Activated T-helper 2 cell treated with anti-CD3 and anti-CD28 coated beads, Interferon-gamma antibody, Interleukin-2, Interleukin-4, amounts not matched to agents 10 μg/mL and 5 μg/mL and 100 μg/mL, durations not matched to agents 14 hours and 24 hours and 36 hours (primary cell): Measurements from ENCODE around the gene ZNF185. TPM values are rescaled to one million over a fixed set of nuclear protein-coding genes. Genes with fewer than 3 reads are reported as not detected.
"Not testable (repeated sequence)": the region's sequence is repeated elsewhere in the genome, so short reads cannot be mapped to it uniquely, and the experiment has no call there.

ENCODE experiments used
- DNase-seq: peaks from one replicate; pipeline ENCODE4 v3.0.0; 2021; ENCODE audit warnings: low spot score
- H3K27ac Mint-ChIP-seq: one replicate; pipeline ENCODE4 v1.8.0; 2021; ENCODE audit warnings: mixed read lengths
- H3K27me3 Mint-ChIP-seq: one replicate; pipeline ENCODE4 v1.8.0; 2021; ENCODE audit warnings: low read depth, mixed read lengths
- H3K36me3 Mint-ChIP-seq: one replicate; pipeline ENCODE4 v1.8.0; 2021; ENCODE audit warnings: low read depth, mixed read lengths
- H3K4me1 Mint-ChIP-seq: one replicate; pipeline ENCODE4 v1.8.0; 2021; ENCODE audit warnings: low read depth, mixed read lengths
- H3K4me3 Mint-ChIP-seq: one replicate; pipeline ENCODE4 v1.8.0; 2021; ENCODE audit warnings: low read depth, mild to moderate bottlenecking, moderate library complexity, mixed read lengths
- H3K9me3 Mint-ChIP-seq: one replicate; pipeline ENCODE4 v1.8.0; 2021; ENCODE audit warnings: mixed read lengths
- intact Hi-C: fragments of 100-400 bp; cut with micrococcal nuclease; formaldehyde crosslinking; loops from one replicate; pipeline ENCODE4 v1.15.1; 2023
- total RNA-seq: library from RNA; stranded (reverse); gene quantifications from 2 replicates; pipeline ENCODE4 v1.2.3, GENCODE V29; 2022

ZNF185 gene
- total RNA-seq, 1 donor from 2014 or later, result 0.68 TPM

- H3K27ac Mint-ChIP-seq, result no peak overlapping the region
- no peak overlapping the region for H3K4me3 Mint-ChIP-seq
- peaks cover 18% of the 10 kb centered on the region for H3K27me3 Mint-ChIP-seq
- no peaks in the 10 kb centered on the region for H3K4me1 Mint-ChIP-seq
- H3K36me3 Mint-ChIP-seq, result no peaks in the 10 kb centered on the region
- no peak for DNase-seq
- intact Hi-C loops, result no loop called here
- no peaks in the 10 kb centered on the region for H3K9me3 Mint-ChIP-seq
These were observed 2.2 kb downstream of the ZNF185 start for GRCh38 chrX:152899874-152900719.

DNA sequence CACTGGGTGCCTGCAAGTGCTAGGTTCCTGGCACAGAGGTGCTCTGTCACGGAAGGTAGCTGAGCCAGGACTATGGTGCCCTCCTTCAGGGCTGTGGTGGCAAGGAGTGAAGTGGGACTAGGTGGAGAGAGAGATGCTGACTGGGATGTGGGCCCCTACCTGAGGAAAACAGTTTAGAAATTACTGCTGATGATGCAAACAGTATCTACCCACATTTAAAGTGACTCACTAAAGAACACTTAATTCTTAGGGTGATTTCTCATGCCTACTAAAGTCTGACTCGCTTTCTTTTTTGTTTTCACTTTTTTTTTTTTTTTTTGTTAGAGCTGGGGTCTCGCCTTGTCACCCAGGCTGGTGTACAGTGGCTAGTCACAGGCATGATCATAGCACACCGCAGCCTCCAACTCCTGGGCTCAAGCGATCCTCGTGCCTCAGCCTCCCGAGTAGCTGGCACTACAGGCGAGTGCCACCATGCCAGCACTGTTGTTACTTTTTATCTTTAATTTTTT is 3.1 kb downstream of the ZNF185 start:
- Mint-ChIP-seq H3K36me3 (no peaks in the 10 kb centered on the region), H3K9me3 (no peaks in the 10 kb centered on the region), H3K27me3 (peaks cover 17% of the 10 kb centered on the region), H3K27ac (no peak overlapping the region), H3K4me3 (no peak overlapping the region), H3K4me1 (no peaks in the 10 kb centered on the region)
- DNase-seq, result no peak
- intact Hi-C loops, result no loop called here

DNA sequence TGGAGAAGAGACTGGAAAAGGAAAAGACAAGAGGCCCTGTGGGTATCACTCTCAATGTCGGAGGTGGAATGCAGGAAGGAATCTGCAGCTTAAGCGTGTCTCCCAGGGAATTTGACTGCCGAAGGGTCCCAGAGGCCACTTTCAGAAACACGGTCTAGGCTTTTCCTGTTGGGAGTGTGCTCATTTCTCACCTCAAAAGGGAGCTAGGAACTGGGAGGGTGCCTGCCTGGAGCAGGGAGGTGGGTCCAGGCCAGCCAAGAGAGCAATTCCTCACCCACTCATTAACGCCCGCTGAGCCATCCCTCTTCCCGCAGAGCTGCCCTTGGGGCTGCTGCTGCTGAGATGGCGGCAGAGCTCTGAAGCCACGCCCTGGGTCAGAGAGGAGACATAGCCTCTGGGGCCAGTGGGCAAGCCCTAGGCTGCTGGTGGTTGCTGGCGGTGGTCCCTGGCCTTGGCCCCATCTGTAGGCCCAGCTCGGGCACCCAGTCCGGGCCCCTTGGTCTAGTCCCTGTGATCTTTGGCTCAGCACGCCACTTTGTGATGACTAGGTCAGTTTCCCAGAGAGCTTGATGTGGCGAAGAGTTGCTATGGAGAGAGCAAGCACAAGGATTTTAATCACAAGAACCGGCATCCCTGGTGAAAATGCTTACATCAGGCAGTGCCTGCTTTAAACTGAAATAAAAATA is 4.1 kb downstream of the ZNF185 start:
- intact Hi-C loops, result no loop called here
- DNase-seq, result no peak
- Mint-ChIP-seq H3K4me1 (no peaks in the 10 kb centered on the region), H3K4me3 (no peak overlapping the region), H3K9me3 (no peaks in the 10 kb centered on the region), H3K27ac (no peak overlapping the region), H3K36me3 (no peaks in the 10 kb centered on the region), H3K27me3 (peaks cover 8% of the 10 kb centered on the region)

DNA sequence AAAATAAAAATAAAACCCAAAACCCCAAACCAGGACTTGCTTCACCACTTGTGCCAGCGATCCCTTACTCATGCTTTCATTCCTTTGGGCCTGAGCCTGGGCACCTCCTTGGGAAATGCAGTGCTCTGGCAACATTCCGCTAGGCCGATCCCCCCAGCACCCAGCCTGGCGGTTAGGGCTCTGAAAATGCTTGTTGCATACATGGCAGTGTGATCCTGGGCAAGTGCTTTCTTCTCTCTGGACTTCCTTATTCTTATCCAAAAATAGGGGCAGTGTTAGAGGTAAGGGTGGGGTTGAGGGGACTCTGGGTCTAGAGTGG is 4.6 kb downstream of the ZNF185 start:
- peaks cover 8% of the 10 kb centered on the region for H3K27me3 Mint-ChIP-seq
- H3K36me3 Mint-ChIP-seq, result no peaks in the 10 kb centered on the region
- H3K4me3 Mint-ChIP-seq, result no peak overlapping the region
- H3K27ac Mint-ChIP-seq, result no peak overlapping the region
- H3K9me3 Mint-ChIP-seq, result no peaks in the 10 kb centered on the region
- DNase-seq, result no peak
- no peaks in the 10 kb centered on the region for H3K4me1 Mint-ChIP-seq
- intact Hi-C loops, result no loop called here

DNA sequence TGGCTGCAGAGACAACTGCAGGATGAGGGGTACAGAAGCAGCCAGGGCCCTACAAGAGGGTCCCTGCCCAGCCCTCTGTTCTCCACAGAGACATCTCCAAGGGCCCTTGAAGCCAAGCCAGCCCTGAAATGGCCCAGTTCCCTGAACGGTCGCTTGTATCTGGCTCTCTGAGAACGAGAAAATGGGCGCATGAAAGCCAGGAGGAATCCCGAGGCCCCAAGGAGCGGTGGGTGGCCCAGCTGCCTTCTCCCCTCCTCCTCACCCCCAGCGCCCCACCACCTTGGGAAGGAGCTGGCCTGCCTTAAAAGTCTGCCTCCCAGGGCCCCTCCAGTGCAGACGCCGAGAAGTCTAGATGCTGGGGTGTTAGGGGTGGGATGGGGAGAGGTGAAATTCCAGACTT is 5.7 kb downstream of the ZNF185 start:
- no peak for DNase-seq
- Mint-ChIP-seq H3K9me3 (no peaks in the 10 kb centered on the region), H3K36me3 (no peaks in the 10 kb centered on the region)

DNA sequence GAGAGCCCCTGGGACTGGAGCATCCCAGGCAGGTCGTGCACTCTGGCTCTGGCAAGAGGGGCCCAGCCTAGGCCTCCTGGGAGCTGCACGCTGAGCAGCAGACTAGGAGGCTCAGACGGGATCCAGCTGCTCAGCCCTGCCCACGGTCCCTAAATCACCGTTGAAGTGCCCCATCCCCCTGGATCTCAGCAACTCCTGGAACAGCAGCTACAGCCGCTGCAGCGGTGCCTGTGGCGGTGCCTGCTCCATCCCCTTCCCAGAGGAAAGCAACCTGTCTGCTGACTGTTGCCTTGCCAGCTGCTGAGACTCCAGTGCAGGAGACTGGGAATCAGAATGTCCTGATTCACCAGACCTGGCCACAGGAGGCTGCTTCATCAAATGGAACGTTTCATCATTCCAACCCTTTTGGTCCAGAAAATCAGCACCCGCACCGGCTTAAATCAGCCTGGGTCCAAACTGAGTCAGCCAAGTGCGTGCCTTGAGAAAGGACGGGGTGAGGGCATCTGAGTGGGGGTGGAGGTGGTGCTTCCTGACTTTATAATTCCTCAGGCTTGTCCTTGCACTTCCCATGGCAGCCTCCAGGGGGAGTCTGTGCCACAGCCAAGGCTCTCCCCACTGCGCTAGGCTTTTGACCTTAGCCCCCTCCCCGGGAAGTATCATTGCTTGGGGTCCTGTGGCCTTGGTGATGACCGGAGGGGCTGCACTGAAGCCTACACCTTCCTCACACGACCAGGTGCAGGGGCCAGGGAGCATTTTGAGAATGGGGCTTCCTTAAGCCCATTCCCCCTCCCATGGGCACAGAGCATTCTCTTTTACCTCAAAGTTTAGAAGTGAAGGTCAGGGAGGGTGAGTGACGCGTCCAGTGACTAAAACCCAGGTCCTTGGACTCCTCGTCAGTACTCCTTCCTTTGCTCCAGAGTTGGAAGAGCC is 6.5 kb downstream of the ZNF185 start:
- intact Hi-C loops, result no loop called here
- H3K36me3 Mint-ChIP-seq, result no peaks in the 10 kb centered on the region
- H3K4me3 Mint-ChIP-seq, result no peak overlapping the region
- H3K9me3 Mint-ChIP-seq, result no peaks in the 10 kb centered on the region
- DNase-seq, result no peak
- H3K4me1 Mint-ChIP-seq, result no peaks in the 10 kb centered on the region
- peaks cover 4% of the 10 kb centered on the region for H3K27me3 Mint-ChIP-seq
- H3K27ac Mint-ChIP-seq, result no peak overlapping the region

More for the DNA sequence above, 5.7 kb downstream of the ZNF185 start:
- intact Hi-C loops, result no loop called here
- H3K27me3 Mint-ChIP-seq, result peaks cover 8% of the 10 kb centered on the region
- H3K4me1 Mint-ChIP-seq, result no peaks in the 10 kb centered on the region
- no peak overlapping the region for H3K4me3 Mint-ChIP-seq
- no peak overlapping the region for H3K27ac Mint-ChIP-seq

GRCh38 chrX:152905081-152905420 is 7.2 kb downstream of the ZNF185 start:
- Mint-ChIP-seq H3K27me3 (peaks cover 3% of the 10 kb centered on the region), H3K27ac (no peak overlapping the region), H3K4me1 (no peaks in the 10 kb centered on the region), H3K4me3 (no peak overlapping the region), H3K36me3 (no peaks in the 10 kb centered on the region), H3K9me3 (no peaks in the 10 kb centered on the region)
- no peak for DNase-seq
- intact Hi-C loops, result no loop called here

DNA sequence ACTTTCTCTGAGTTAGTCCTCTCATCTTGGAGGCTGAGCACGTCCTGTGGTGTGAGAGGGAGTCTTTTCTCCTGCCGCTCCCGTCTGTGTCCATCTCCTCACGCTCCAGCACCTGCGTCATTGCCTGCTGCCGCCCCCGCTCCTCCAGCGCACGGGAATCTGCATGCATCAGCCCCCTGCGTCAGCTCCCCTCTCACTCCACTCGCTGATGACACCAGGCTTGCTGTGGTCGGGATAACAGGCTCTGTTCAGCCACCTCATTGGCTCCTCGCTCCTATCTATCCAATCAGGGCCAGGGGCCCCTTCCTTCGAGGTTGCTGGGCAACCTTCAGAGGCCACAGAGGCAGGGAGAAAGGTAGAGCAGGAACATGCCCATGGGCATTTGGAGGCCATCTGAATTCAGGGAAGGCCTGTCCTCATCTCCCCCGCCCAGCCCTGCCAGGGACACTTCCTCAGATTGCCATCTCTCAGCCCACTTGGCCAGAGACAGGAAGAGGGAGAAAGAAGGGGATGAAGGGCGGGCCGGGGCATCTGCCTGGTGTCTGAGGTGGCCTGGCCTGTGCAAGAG is 9.3 kb downstream of the ZNF185 start:
- intact Hi-C loops, result no loop called here
- no peaks in the 10 kb centered on the region for H3K4me1 Mint-ChIP-seq
- no peak overlapping the region for H3K27ac Mint-ChIP-seq
- no peaks in the 10 kb centered on the region for H3K9me3 Mint-ChIP-seq
- no peaks in the 10 kb centered on the region for H3K27me3 Mint-ChIP-seq
- H3K36me3 Mint-ChIP-seq, result no peaks in the 10 kb centered on the region
- no peak overlapping the region for H3K4me3 Mint-ChIP-seq
- no peak for DNase-seq

DNA sequence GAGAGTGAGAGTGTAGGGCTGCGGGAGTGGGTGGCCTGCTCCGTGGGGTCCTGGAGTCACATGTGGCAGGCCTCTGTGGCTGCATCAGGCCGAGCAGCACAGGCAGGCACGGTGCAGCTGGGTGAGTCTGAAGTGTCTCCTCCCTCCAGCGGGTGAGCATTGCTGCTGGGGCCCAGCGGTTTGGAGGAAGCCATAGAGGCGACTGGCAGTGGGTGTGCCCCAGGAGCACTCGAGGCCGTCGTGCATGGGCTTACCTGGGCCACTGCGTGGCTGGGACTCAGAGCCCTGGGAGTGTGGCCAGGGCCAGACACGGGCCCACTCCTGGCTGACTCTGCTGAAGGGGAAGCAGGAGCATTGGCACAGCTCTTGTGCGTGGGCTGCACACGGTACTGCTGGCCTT is 10.6 kb downstream of the ZNF185 start:
- DNase-seq, result no peak

GRCh38 chrX:152910018-152910417 is 12.2 kb downstream of the ZNF185 start:
- H3K9me3 Mint-ChIP-seq, H3K27me3 Mint-ChIP-seq, intact Hi-C loops, H3K4me1 Mint-ChIP-seq, H3K36me3 Mint-ChIP-seq, DNase-seq, H3K4me3 Mint-ChIP-seq, H3K27ac Mint-ChIP-seq: not testable (repeated sequence)

More for the DNA sequence above, 10.6 kb downstream of the ZNF185 start:
- Mint-ChIP-seq H3K27ac (no peak overlapping the region), H3K9me3 (no peaks in the 10 kb centered on the region), H3K27me3 (no peaks in the 10 kb centered on the region), H3K4me1 (no peaks in the 10 kb centered on the region), H3K4me3 (no peak overlapping the region), H3K36me3 (no peaks in the 10 kb centered on the region)
- intact Hi-C loops, result no loop called here

DNA sequence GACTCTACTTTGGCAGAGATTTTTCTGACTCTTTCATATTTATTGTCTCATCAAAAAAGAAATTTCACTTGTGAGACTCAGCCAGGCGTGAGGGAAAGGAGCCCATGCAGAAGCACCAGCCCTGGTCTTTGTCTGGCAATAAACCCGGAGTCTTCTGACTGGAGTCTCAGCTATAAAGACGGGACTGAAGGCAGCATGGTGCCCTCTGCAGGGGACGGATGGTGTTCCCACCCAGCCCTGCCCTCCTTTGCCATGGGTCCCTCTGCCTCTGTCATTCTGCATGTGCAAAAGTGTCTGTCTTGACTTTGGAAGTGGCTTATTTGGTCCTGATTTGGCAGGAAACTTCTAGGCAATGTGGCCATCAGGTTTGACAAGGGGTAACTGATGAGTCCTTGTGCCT is 14.2 kb downstream of the ZNF185 start:
- Mint-ChIP-seq H3K9me3 (no peaks in the 10 kb centered on the region), H3K36me3 (no peaks in the 10 kb centered on the region), H3K4me1 (no peaks in the 10 kb centered on the region), H3K27ac (no peak overlapping the region), H3K4me3 (no peak overlapping the region), H3K27me3 (no peaks in the 10 kb centered on the region)
- DNase-seq, result no peak
- intact Hi-C loops, result no loop called here

DNA sequence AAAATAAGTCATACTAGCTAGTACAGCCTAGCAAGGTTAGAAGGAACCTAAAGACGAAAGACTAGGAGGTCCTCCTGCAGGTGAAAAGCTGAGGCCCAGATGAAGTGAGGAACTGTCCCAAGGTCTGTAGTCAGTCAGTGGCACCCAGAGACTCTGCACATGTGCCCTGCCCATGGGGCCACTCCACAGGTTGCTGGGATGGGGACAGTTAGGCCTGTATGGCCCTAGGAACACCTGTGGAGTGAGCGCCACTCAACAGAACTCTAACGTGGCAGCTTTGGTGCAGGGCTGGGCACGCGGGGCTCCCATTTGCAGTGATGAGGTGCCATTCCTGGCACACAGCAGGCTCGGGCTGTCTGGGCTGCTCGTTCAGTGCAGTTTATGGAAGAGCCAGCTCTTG is 14.8 kb downstream of the ZNF185 start:
- intact Hi-C loops, result no loop called here
- Mint-ChIP-seq H3K4me3 (no peak overlapping the region), H3K27me3 (no peaks in the 10 kb centered on the region)

More for the DNA sequence above, 14.8 kb downstream of the ZNF185 start:
- Mint-ChIP-seq H3K4me1 (no peaks in the 10 kb centered on the region), H3K27ac (no peak overlapping the region), H3K36me3 (no peaks in the 10 kb centered on the region), H3K9me3 (no peaks in the 10 kb centered on the region)
- no peak for DNase-seq
